ENCODE data around the gene GAN.
"Not testable (repeated sequence)": the region's sequence is repeated elsewhere in the genome, so short reads cannot be mapped to it uniquely, and the experiment has no call there.

Gene GAN

GRCh38 chr16:81401035-81401950 lies 86.5 kb downstream of the GAN start:
- DNase-seq: no peak

GRCh38 chr16:81403208-81403600 lies 88.4 kb downstream of the GAN start:
- no peak for DNase-seq

GRCh38 chr16:81403601-81404391 lies 89.0 kb downstream of the GAN start:
- DNase-seq: peak; percentile 92

- not testable (repeated sequence) for DNase-seq
Observed at GRCh38 chr16:81405002-81405401, 90.2 kb downstream of the GAN start.

GRCh38 chr16:81405702-81406113 lies 90.9 kb downstream of the GAN start:
- no peak for DNase-seq

- DNase-seq: no peak
Observed at GRCh38 chr16:81408409-81408950, 93.7 kb downstream of the GAN start.

GRCh38 chr16:81409016-81409556 lies 94.3 kb downstream of the GAN start:
- DNase-seq: no peak

- no peak for DNase-seq
Observed at GRCh38 chr16:81410643-81411293, 96.0 kb downstream of the GAN start.

GRCh38 chr16:81413245-81413990 lies 98.7 kb downstream of the GAN start:
- DNase-seq: no peak

GRCh38 chr16:81415751-81416150 lies 101.0 kb downstream of the GAN start:
- DNase-seq: no peak

- DNase-seq: no peak
Observed at GRCh38 chr16:81416749-81417148, 102.0 kb downstream of the GAN start.

- no peak for DNase-seq
Observed at GRCh38 chr16:81417210-81417609, 102.4 kb downstream of the GAN start.

- DNase-seq: no peak
Observed at GRCh38 chr16:81419806-81420205, 105.0 kb downstream of the GAN start.

- DNase-seq: no peak
Observed at GRCh38 chr16:81421126-81421525, 106.4 kb downstream of the GAN start.

- DNase-seq: no peak
Observed at GRCh38 chr16:81421536-81421935, 106.8 kb downstream of the GAN start.

GRCh38 chr16:81422153-81422552 lies 107.4 kb downstream of the GAN start:
- not testable (repeated sequence) for DNase-seq

- no peak for DNase-seq
Observed at GRCh38 chr16:81424771-81425170, 110.0 kb downstream of the GAN start.

- DNase-seq: no peak
Observed at GRCh38 chr16:81427219-81427618, 112.5 kb downstream of the GAN start.

GRCh38 chr16:81429045-81429521 lies 114.3 kb downstream of the GAN start:
- DNase-seq: no peak

- DNase-seq: no peak
Observed at GRCh38 chr16:81431554-81432353, 117.0 kb downstream of the GAN start.

- no peak for DNase-seq
Observed at GRCh38 chr16:81432937-81433557, 118.3 kb downstream of the GAN start.
